Kidney (tissue), 14 donors: ENCODE measurements around the gene GARIN5A. TPM values are rescaled to one million over a fixed set of nuclear protein-coding genes. Genes with fewer than 3 reads are reported as not detected.

ENCODE experiments used
- DNase-seq, 5 donors: peaks; one replicate each; pipeline ENCODE4 v3.0.0-alpha.2; 2013 to 2020
- FAIRE-seq: peaks from 2 replicates; lab custom pipeline; 2012; peaks lifted over from hg19 to GRCh38; lab: Jason Lieb, UNC
- H3K27ac ChIP-seq, 2 donors: one replicate each; pipeline ENCODE4 v1.7.0; 2013; ENCODE audit warnings: low read depth in 2 of 2, low read length in 2 of 2, inconsistent platforms in 1 of 2
- H3K27me3 ChIP-seq: one replicate; pipeline ENCODE4 v1.7.1; 2013; ENCODE audit warnings: low read length, inconsistent platforms; ENCODE audit not compliant: control insufficient read depth, insufficient read depth
- H3K36me3 ChIP-seq, 3 donors: one replicate each; pipeline versions ENCODE4 v1.7.0 to v1.7.1; 2013; ENCODE audit warnings: low read length in 3 of 3, control low read depth in 1 of 3, inconsistent platforms in 1 of 3; ENCODE audit not compliant: insufficient read depth in 3 of 3, control insufficient read depth in 2 of 3
- H3K4me1 ChIP-seq, 3 donors: one replicate each; pipeline versions ENCODE4 v1.7.0 to v1.7.1; 2013; ENCODE audit warnings: low read length in 3 of 3, inconsistent platforms in 1 of 3, low read depth in 1 of 3; ENCODE audit not compliant: control insufficient read depth in 2 of 3, insufficient read depth in 2 of 3
- H3K4me3 ChIP-seq, 3 donors: one replicate each; pipeline versions ENCODE4 v1.7.0 to v1.8.1; 2013; ENCODE audit warnings: low read length in 3 of 3, control low read depth in 1 of 3, inconsistent platforms in 1 of 3
- H3K9ac ChIP-seq, 3 donors: one replicate each; pipeline versions ENCODE4 v1.7.0 to v1.7.1; 2013; ENCODE audit warnings: low read length in 3 of 3, control low read depth in 1 of 3, inconsistent platforms in 1 of 3
- H3K9me3 ChIP-seq, 3 donors: one replicate each; pipeline versions ENCODE4 v1.7.0 to v1.7.1; 2013; ENCODE audit warnings: low read length in 3 of 3, control low read depth in 1 of 3, inconsistent platforms in 1 of 3; ENCODE audit not compliant: control insufficient read depth in 2 of 3, insufficient read depth in 1 of 3
- intact Hi-C: fragments of 100-400 bp; cut with DNase I; formaldehyde crosslinking; loops from one replicate; pipeline ENCODE4 v1.11.1; 2022
- polyA plus RNA-seq: library from polyadenylated mRNA; stranded (reverse); fragments of 350-450 nt; fragmentation: Illumina TruSeq; extraction: RNeasy Lipid Tissue Mini Kit (QIAGEN cat#74804); gene quantifications from one replicate; pipeline ENCODE4 v1.2.3, GENCODE V29; 2014; ENCODE audit warnings: low read depth, low replicate concordance; ENCODE audit not compliant: insufficient read depth
- total RNA-seq: library from RNA; stranded (reverse); fragmentation: NEBNext Ultra II Directional; extraction: Animal tissue kit (Norgen Biotek cat#: 25700); gene quantifications from one replicate; pipeline ENCODE4 v1.2.1, GENCODE V29; 2021
- TF ChIP-seq, protein P1 (sequence below): IDR thresholded peaks from 3 replicates; pipeline ENCODE4 v1.5.1; 2012; ENCODE audit warnings: mild to moderate bottlenecking, moderate library complexity, borderline replicate concordance; ENCODE audit not compliant: insufficient read depth; ENCODE audit errors: extremely low read depth
- donor health status: control.
- donor health status: control.
- donor health status: control.
- donor health status: control.
- donor health status: control.
- donor health status: DM: yes; HTN: yes; CAD: no.
- donor health status: Normal renal cell carcinoma (clear cell type).

The GARIN5A gene
- total and polyA plus RNA-seq, 2 donors from 2014 or later: 2.0 to 9.0 TPM

DNA sequence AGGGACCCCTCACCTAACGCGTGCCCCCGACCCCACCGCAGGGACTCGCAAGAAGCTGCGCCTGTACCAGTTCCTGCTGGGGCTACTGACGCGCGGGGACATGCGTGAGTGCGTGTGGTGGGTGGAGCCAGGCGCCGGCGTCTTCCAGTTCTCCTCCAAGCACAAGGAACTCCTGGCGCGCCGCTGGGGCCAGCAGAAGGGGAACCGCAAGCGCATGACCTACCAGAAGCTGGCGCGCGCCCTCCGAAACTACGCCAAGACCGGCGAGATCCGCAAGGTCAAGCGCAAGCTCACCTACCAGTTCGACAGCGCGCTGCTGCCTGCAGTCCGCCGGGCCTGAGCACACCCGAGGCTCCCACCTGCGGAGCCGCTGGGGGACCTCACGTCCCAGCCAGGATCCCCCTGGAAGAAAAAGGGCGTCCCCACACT, 48.6 kb downstream of the GARIN5A start:
- Histone ChIP-seq H3K27ac (no peak overlapping the region), H3K36me3 (no peaks in the 10 kb centered on the region), H3K4me3 (peak overlapping the region in 1 of 3 donors; percentile 35), H3K27me3 (no peaks in the 10 kb centered on the region), H3K4me1 (peaks cover 0 to 7% (median 3%) of the 10 kb centered on the region in 3 donors), H3K9ac (peak overlapping the region in 1 of 3 donors; percentile 67), H3K9me3 (no peaks in the 10 kb centered on the region)
- TF ChIP-seq, protein P1, sequence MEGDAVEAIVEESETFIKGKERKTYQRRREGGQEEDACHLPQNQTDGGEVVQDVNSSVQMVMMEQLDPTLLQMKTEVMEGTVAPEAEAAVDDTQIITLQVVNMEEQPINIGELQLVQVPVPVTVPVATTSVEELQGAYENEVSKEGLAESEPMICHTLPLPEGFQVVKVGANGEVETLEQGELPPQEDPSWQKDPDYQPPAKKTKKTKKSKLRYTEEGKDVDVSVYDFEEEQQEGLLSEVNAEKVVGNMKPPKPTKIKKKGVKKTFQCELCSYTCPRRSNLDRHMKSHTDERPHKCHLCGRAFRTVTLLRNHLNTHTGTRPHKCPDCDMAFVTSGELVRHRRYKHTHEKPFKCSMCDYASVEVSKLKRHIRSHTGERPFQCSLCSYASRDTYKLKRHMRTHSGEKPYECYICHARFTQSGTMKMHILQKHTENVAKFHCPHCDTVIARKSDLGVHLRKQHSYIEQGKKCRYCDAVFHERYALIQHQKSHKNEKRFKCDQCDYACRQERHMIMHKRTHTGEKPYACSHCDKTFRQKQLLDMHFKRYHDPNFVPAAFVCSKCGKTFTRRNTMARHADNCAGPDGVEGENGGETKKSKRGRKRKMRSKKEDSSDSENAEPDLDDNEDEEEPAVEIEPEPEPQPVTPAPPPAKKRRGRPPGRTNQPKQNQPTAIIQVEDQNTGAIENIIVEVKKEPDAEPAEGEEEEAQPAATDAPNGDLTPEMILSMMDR: no peak
- no peak for FAIRE-seq
- intact Hi-C loops: no loop called here
- DNase-seq: peak; percentile 93 to 97 (median 94)

DNA sequence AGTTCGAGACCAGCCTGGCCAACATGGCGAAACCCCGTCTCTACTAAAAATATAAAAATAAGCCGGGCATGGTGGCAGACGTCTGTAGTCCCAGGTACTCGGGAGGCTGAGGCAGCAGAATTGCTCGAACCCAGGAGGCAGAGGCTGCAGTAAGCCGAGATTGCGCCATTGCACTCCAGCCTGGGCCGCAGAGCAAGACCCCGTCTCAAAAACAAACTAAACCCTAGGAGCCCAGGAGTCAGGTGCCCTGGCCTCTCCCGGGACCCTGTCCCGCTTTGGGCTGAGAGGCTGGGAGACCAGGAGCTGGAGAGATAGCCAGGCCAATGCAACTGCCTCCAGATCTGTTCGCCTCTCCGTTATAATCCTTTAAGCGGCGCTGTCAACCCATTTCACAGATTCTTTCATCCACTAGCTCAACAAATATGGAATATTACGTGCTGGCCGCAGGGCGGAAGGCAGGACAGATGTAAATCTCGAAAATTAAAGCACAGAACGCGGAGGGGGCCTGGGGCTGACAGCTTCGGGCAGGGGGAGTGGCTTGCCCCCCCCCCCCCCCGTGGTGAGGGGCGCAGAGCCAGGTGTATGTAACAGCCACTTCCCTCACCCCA, 49.2 kb downstream of the GARIN5A start:
- Histone ChIP-seq H3K36me3 (no peaks in the 10 kb centered on the region), H3K9me3 (no peaks in the 10 kb centered on the region), H3K27ac (no peak overlapping the region), H3K4me1 (peaks cover 0 to 7% (median 3%) of the 10 kb centered on the region in 3 donors), H3K4me3 (no peak overlapping the region), H3K9ac (no peak overlapping the region), H3K27me3 (no peaks in the 10 kb centered on the region)
- DNase-seq (no peak), FAIRE-seq (no peak)
- TF ChIP-seq, protein P1: no peak
- intact Hi-C loops: no loop called here

DNA sequence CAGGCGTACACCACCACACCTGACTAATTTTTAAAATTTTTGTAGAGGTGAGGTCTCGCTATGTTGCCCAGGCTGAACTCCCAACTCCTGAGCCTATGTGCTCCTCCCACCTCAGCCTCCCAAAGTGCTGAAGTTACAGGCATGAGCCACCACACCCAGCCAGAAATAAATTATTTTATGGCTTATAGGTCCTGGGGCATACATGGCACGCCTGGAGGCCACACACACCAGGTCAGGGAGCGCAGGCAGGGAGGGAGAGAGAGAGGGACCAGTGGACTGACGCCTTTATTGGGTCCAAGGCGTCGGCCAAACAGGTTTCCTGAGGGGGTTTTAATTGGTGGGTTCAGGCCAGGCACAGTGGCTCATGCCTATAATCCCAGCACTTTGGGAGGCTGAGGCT, 51.1 kb downstream of the GARIN5A start:
- DNase-seq: no peak
- FAIRE-seq: no peak
- TF ChIP-seq, protein P1: no peak

More for the DNA sequence above, 51.1 kb downstream of the GARIN5A start:
- no peak overlapping the region for H3K27ac ChIP-seq
- no peaks in the 10 kb centered on the region for H3K4me1 ChIP-seq
- no peaks in the 10 kb centered on the region for H3K9me3 ChIP-seq
- intact Hi-C loops: no loop called here
- H3K27me3 ChIP-seq: no peaks in the 10 kb centered on the region
- H3K9ac ChIP-seq: no peak overlapping the region
- no peak overlapping the region for H3K4me3 ChIP-seq
- H3K36me3 ChIP-seq: no peaks in the 10 kb centered on the region
